Measurements from ENCODE around the gene FBXL20. TPM values are rescaled to one million over a fixed set of nuclear protein-coding genes. Genes with fewer than 3 reads are reported as not detected.
A peak's percentile ranks its signal among the peaks of the same experiment; 100 is the strongest.
"Not testable (repeated sequence)": the region's sequence is repeated elsewhere in the genome, so short reads cannot be mapped to it uniquely, and the experiment has no call there.

FBXL20 gene
- total RNA-seq, 1 experiment from 2014 or later: 20.2 TPM

DNA sequence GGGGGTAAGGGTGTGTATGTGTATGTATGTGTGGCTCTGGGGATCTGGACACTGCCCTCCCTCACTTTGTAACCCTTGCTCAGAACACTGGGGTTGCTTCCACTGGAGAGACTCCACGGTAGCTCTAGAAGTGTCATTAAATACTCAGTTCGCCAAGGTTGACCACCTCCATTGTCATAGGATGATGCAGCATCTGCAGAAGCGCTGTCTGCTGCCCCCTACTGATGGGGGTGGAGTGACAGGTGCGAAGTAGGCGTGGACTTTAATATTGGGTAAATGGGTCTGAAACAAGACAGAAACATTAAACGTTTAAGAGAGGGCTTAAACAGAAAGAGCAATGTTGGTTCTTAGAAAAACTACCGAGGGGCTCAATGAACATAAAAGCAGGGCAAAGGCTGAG is 140.1 kb downstream of the FBXL20 start:
- H3F3A ChIP-seq (ENCODE audit: insufficient read depth, low read depth): no peaks in the 10 kb centered on the region
- no peaks in the 10 kb centered on the region for H4K20me1 ChIP-seq (ENCODE audit: insufficient read depth)
- intact Hi-C loops (cut with micrococcal nuclease; ENCODE audit: unreplicated experiment): no loop called here
- TF ChIP-seq, protein P1, sequence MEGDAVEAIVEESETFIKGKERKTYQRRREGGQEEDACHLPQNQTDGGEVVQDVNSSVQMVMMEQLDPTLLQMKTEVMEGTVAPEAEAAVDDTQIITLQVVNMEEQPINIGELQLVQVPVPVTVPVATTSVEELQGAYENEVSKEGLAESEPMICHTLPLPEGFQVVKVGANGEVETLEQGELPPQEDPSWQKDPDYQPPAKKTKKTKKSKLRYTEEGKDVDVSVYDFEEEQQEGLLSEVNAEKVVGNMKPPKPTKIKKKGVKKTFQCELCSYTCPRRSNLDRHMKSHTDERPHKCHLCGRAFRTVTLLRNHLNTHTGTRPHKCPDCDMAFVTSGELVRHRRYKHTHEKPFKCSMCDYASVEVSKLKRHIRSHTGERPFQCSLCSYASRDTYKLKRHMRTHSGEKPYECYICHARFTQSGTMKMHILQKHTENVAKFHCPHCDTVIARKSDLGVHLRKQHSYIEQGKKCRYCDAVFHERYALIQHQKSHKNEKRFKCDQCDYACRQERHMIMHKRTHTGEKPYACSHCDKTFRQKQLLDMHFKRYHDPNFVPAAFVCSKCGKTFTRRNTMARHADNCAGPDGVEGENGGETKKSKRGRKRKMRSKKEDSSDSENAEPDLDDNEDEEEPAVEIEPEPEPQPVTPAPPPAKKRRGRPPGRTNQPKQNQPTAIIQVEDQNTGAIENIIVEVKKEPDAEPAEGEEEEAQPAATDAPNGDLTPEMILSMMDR (conservative IDR thresholded peaks at IDR 0.05): peak; percentile 41; the same call in 1 of the 2 replicates
- no peak for TF ChIP-seq EZH2 (IDR thresholded peaks at IDR 0.05; ENCODE audit: low read depth)
- H3K9me3 ChIP-seq (ENCODE audit: insufficient read depth, low read depth): no peaks in the 10 kb centered on the region
- no peak overlapping the region for H3K27ac ChIP-seq
- H3K36me3 ChIP-seq (ENCODE audit: low read depth): peaks cover 4% of the 10 kb centered on the region
- no peak overlapping the region for H2AFZ ChIP-seq
- H3K9me2 ChIP-seq (ENCODE audit: insufficient read depth): no peaks in the 10 kb centered on the region
- no peak overlapping the region for H3K4me3 ChIP-seq
- H3K27me3 ChIP-seq (ENCODE audit: insufficient read depth, low read depth): no peaks in the 10 kb centered on the region
- ChIA-PET CTCF (no interaction called here), POLR2A (ENCODE audit: unreplicated experiment) (no interaction called here)
- no TSS peak for BruUV-seq (replicated peaks)
- no peaks in the 10 kb centered on the region for H3K4me1 ChIP-seq (replicated peaks; ENCODE audit: insufficient read depth)
- no peak for DNase-seq
- H3K4me2 ChIP-seq: no peak overlapping the region
- H3K79me2 ChIP-seq (ENCODE audit: low read depth): no peaks in the 10 kb centered on the region

DNA sequence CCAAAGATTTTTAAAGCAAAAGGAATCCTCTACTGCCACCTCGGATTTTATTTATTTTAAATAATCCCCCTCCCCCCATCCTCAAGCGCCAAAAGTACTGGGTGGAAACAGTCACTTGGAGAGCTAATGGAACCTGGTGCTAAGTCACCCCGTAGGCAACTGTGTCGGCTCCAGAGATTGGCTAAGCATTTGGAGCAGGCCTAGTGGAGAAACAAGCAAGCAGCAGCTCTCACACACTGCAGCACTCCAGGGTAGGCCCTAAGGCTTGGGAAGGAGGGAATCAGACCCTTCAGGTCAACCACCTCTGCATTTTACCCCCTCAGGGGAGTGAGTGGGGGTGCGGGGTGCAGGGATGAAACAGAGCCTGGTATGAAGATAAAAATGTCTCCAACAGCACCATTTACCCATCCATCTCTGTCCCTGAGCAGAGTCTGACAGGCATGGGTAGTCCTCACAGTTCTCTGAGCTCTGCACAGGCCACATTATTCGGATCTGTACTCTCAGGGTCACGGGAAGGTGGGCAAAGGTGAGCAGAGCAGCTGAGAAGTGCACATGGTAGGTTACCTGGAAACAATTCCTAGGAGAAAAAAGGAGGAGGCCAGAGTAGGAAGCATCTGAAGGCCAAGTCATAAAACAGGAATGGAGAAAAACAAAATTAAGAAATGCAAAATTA is 148.5 kb downstream of the FBXL20 start:
- H3K27me3 ChIP-seq (ENCODE audit: insufficient read depth, low read depth): no peaks in the 10 kb centered on the region
- peaks cover 10% of the 10 kb centered on the region for H3K4me1 ChIP-seq (replicated peaks; ENCODE audit: insufficient read depth)
- no peak for DNase-seq
- H3K27ac ChIP-seq: no peak overlapping the region
- BruUV-seq (replicated peaks): no TSS peak
- no peaks in the 10 kb centered on the region for H3K9me3 ChIP-seq (ENCODE audit: insufficient read depth, low read depth)
- no peak overlapping the region for H3K4me2 ChIP-seq
- ChIA-PET POLR2A (ENCODE audit: unreplicated experiment) (no interaction called here), CTCF (no interaction called here)
- no peaks in the 10 kb centered on the region for H3K79me2 ChIP-seq (ENCODE audit: low read depth)
- no peaks in the 10 kb centered on the region for H3K9me2 ChIP-seq (ENCODE audit: insufficient read depth)
- H2AFZ ChIP-seq: no peak overlapping the region
- 0 out of 2 replicates have a peak, but pooled peaks cover 7% of the 10 kb centered on the region for H3F3A ChIP-seq (ENCODE audit: insufficient read depth, low read depth)
- H3K36me3 ChIP-seq (ENCODE audit: low read depth): no peaks in the 10 kb centered on the region
- H3K4me3 ChIP-seq: no peak overlapping the region
- TF ChIP-seq, protein P1 (conservative IDR thresholded peaks at IDR 0.05): no peak
- no peak for TF ChIP-seq EZH2 (IDR thresholded peaks at IDR 0.05; ENCODE audit: low read depth)
- H4K20me1 ChIP-seq (ENCODE audit: insufficient read depth): no peaks in the 10 kb centered on the region
- intact Hi-C loops (cut with micrococcal nuclease; ENCODE audit: unreplicated experiment): no loop called here

DNA sequence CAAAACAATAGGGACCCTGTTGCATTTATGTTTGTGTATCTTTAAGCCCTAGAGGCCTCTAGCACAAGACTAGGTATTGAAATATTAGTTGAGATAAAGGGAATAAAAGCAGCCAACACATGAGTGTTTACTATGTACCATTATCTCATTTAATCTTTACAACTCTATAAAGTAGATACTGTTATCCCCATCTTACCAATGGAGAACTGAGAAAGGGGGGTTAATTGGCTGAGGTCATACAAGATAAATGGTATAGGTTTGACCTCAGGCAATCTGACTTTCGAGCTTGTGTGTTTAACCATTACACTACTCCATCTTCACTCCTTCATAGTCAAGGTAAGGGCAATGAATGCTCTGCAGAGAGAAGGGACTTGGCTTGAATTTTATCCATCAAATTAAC is 149.4 kb downstream of the FBXL20 start:
- H3K4me3 ChIP-seq: no peak overlapping the region
- no peaks in the 10 kb centered on the region for H3K36me3 ChIP-seq (ENCODE audit: low read depth)
- CTCF ChIA-PET: interaction anchor here (0.8 kb wide), 1 partner anchor 1011 kb away, joined by 7 read pairs; no protein-coding TSS in a partner anchor
- TF ChIP-seq, protein P1 (conservative IDR thresholded peaks at IDR 0.05): no peak
- no peak for TF ChIP-seq EZH2 (IDR thresholded peaks at IDR 0.05; ENCODE audit: low read depth)
- H2AFZ ChIP-seq: no peak overlapping the region
- H3F3A ChIP-seq (ENCODE audit: insufficient read depth, low read depth): 0 out of 2 replicates have a peak, but pooled peaks cover 7% of the 10 kb centered on the region
- H3K9me2 ChIP-seq (ENCODE audit: insufficient read depth): no peaks in the 10 kb centered on the region
- no TSS peak for BruUV-seq (replicated peaks)
- H3K79me2 ChIP-seq (ENCODE audit: low read depth): no peaks in the 10 kb centered on the region
- intact Hi-C loops (cut with micrococcal nuclease; ENCODE audit: unreplicated experiment): no loop called here
- no peaks in the 10 kb centered on the region for H3K27me3 ChIP-seq (ENCODE audit: insufficient read depth, low read depth)
- H3K27ac ChIP-seq: no peak overlapping the region
- H3K9me3 ChIP-seq (ENCODE audit: insufficient read depth, low read depth): no peaks in the 10 kb centered on the region
- no peak for DNase-seq
- H3K4me2 ChIP-seq: no peak overlapping the region
- H3K4me1 ChIP-seq (replicated peaks; ENCODE audit: insufficient read depth): peaks cover 11% of the 10 kb centered on the region
- POLR2A ChIA-PET (ENCODE audit: unreplicated experiment): no interaction called here
- H4K20me1 ChIP-seq (ENCODE audit: insufficient read depth): no peaks in the 10 kb centered on the region

DNA sequence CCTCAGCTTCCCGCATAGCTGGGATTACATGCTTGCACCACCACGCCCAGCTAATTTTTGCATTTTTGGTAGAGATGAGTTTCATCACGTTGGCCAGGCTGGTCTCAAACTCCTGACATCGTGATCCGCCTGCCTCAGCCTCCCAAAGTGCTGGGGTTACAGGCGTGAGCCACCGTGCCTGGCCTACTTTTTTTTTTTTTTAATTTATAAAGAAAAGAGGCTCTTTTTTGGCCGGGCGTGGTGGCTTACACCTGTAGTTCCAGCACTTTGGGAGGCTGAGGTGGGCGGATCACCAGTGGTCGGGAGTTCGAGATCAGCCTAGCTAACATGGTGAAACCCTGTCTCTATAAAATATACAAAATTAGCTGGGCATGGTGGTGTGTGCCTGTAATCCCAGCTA is 151.3 kb downstream of the FBXL20 start:
- H2AFZ ChIP-seq; H3K4me2 ChIP-seq; H4K20me1 ChIP-seq (ENCODE audit: insufficient read depth); CTCF ChIA-PET; H3K9me2 ChIP-seq (ENCODE audit: insufficient read depth); H3K9me3 ChIP-seq (ENCODE audit: insufficient read depth, low read depth); H3K79me2 ChIP-seq (ENCODE audit: low read depth); DNase-seq; intact Hi-C loops (cut with micrococcal nuclease; ENCODE audit: unreplicated experiment); POLR2A ChIA-PET (ENCODE audit: unreplicated experiment); BruUV-seq (replicated peaks); H3K27me3 ChIP-seq (ENCODE audit: insufficient read depth, low read depth); H3K27ac ChIP-seq; H3K4me3 ChIP-seq; H3K36me3 ChIP-seq (ENCODE audit: low read depth): not testable (repeated sequence)
- H3K4me1 ChIP-seq (replicated peaks; ENCODE audit: insufficient read depth): peaks cover 11% of the 10 kb centered on the region
- H3F3A ChIP-seq (ENCODE audit: insufficient read depth, low read depth): peaks cover 14% of the 10 kb centered on the region; the same call in 1 of the 2 replicates
